Vagina (tissue), 2 donors: Measurements from ENCODE around the gene CASP2. TPM values are rescaled to one million over a fixed set of nuclear protein-coding genes. Genes with fewer than 3 reads are reported as not detected.

Experiments
- DNase-seq, 2 donors: peaks; one replicate each; pipeline ENCODE4 v3.0.0-alpha.2; 2017; ENCODE audit errors: extremely low spot score in 2 of 2
- H3K27ac ChIP-seq: fragments of 200-600 bp; sonication (generic); one replicate; pipeline ENCODE4 v1.5.1; 2019
- H3K27me3 ChIP-seq: fragments of 200-600 bp; sonication (generic); one replicate; pipeline ENCODE4 v1.5.1; 2019
- H3K36me3 ChIP-seq, 2 donors: fragments of 200-600 bp; sonication (generic); one replicate each; pipeline ENCODE4 v1.5.1; 2017 to 2019
- H3K4me1 ChIP-seq: fragments of 200-600 bp; sonication (generic); one replicate; pipeline ENCODE4 v1.5.1; 2019
- H3K4me3 ChIP-seq, 2 donors: fragments of 200-600 bp; sonication (generic); 1 replicate in 1 of 2; 2 replicates in 1 of 2; pipeline ENCODE4 v1.5.1; 2016 to 2019
- H3K9me3 ChIP-seq: fragments of 200-600 bp; sonication (generic); one replicate; pipeline ENCODE4 v1.5.1; 2019
- CTCF ChIP-seq, 3 experiments: fragments of 450-650 bp in 2 of 3; fragments of 200-600 bp in 1 of 3; sonication (generic) in 1 of 3; IDR thresholded peaks; one replicate each; pipeline ENCODE4 v1.5.1; 2017 to 2019; ENCODE audit warnings: antibody characterized with exemption in 3 of 3, mild to moderate bottlenecking in 2 of 3, moderate library complexity in 2 of 3
- POLR2A ChIP-seq, 2 donors: fragments of 450-650 bp; IDR thresholded peaks; one replicate each; pipeline ENCODE4 v1.6.1; 2017; ENCODE audit warnings: antibody characterized with exemption in 2 of 2, mild to moderate bottlenecking in 2 of 2, moderate library complexity in 2 of 2
- POLR2AphosphoS5 ChIP-seq, 2 donors: sonication (generic); formaldehyde crosslinking; IDR thresholded peaks; one replicate each; pipeline ENCODE4 v1.9.0; 2017; ENCODE audit warnings: antibody characterized with exemption in 2 of 2, mild to moderate bottlenecking in 2 of 2, low read depth in 1 of 2; ENCODE audit not compliant: insufficient read depth in 1 of 2
- intact Hi-C: fragments of 100-400 bp; cut with DNase I; formaldehyde crosslinking; loops from one replicate; pipeline ENCODE4 v1.15.1; 2023
- total RNA-seq: library from RNA; depleted of rRNA; stranded (reverse); fragments of >200 nt; gene quantifications from one replicate; pipeline ENCODE4 v1.2.3, GENCODE V29; 2016

The CASP2 gene
- total RNA-seq, 1 donor from 2014 or later = 24.8 TPM

- no peaks in the 10 kb centered on the region for H3K27me3 ChIP-seq
- no peak for DNase-seq
- H3K4me1 ChIP-seq = peaks cover 10% of the 10 kb centered on the region
- no peaks in the 10 kb centered on the region for H3K9me3 ChIP-seq
- no peaks in the 10 kb centered on the region for H3K36me3 ChIP-seq
- H3K27ac ChIP-seq = no peak overlapping the region
- intact Hi-C loops = no loop called here
- no peak for TF ChIP-seq POLR2AphosphoS5 (IDR thresholded peaks at IDR 0.05; ENCODE audit: insufficient read depth in 1 of 2, low read depth in 1 of 2)
- TF ChIP-seq POLR2A (IDR thresholded peaks at IDR 0.05) = no peak
- TF ChIP-seq CTCF (IDR thresholded peaks at IDR 0.05) = no peak
- H3K4me3 ChIP-seq = no peak overlapping the region
These were observed 35.5 kb downstream of the CASP2 start for GRCh38 chr7:143323653-143324052.

GRCh38 chr7:143325240-143325639, 37.1 kb downstream of the CASP2 start:
- Histone ChIP-seq H3K4me3 (no peak overlapping the region), H3K9me3 (no peaks in the 10 kb centered on the region), H3K27ac (no peak overlapping the region), H3K27me3 (no peaks in the 10 kb centered on the region), H3K4me1 (no peaks in the 10 kb centered on the region), H3K36me3 (no peaks in the 10 kb centered on the region)
- DNase-seq = no peak
- intact Hi-C loops = no loop called here
- no peak for TF ChIP-seq POLR2A (IDR thresholded peaks at IDR 0.05)
- no peak for TF ChIP-seq CTCF (IDR thresholded peaks at IDR 0.05)
- TF ChIP-seq POLR2AphosphoS5 (IDR thresholded peaks at IDR 0.05; ENCODE audit: insufficient read depth in 1 of 2, low read depth in 1 of 2) = no peak

- Histone ChIP-seq H3K4me3 (no peak overlapping the region), H3K9me3 (no peaks in the 10 kb centered on the region), H3K4me1 (peaks cover 10% of the 10 kb centered on the region), H3K27me3 (no peaks in the 10 kb centered on the region), H3K27ac (no peak overlapping the region), H3K36me3 (no peaks in the 10 kb centered on the region)
- no peak for DNase-seq
- intact Hi-C loops = no loop called here
- no peak for TF ChIP-seq POLR2A (IDR thresholded peaks at IDR 0.05)
- no peak for TF ChIP-seq POLR2AphosphoS5 (IDR thresholded peaks at IDR 0.05; ENCODE audit: insufficient read depth in 1 of 2, low read depth in 1 of 2)
- TF ChIP-seq CTCF (IDR thresholded peaks at IDR 0.05) = no peak
These were observed 39.8 kb downstream of the CASP2 start for GRCh38 chr7:143327903-143328302.

GRCh38 chr7:143329471-143330170, 41.5 kb downstream of the CASP2 start:
- intact Hi-C loops = no loop called here
- no peaks in the 10 kb centered on the region for H3K27me3 ChIP-seq
- no peak for DNase-seq
- H3K36me3 ChIP-seq = no peaks in the 10 kb centered on the region
- H3K4me3 ChIP-seq = no peak overlapping the region
- H3K9me3 ChIP-seq = no peaks in the 10 kb centered on the region
- H3K27ac ChIP-seq = no peak overlapping the region
- H3K4me1 ChIP-seq = peaks cover 10% of the 10 kb centered on the region
- no peak for TF ChIP-seq CTCF (IDR thresholded peaks at IDR 0.05)
- TF ChIP-seq POLR2A (IDR thresholded peaks at IDR 0.05) = no peak
- TF ChIP-seq POLR2AphosphoS5 (IDR thresholded peaks at IDR 0.05; ENCODE audit: insufficient read depth in 1 of 2, low read depth in 1 of 2) = no peak

GRCh38 chr7:143331179-143331801, 43.1 kb downstream of the CASP2 start:
- no peak for DNase-seq
- intact Hi-C loops = no loop called here
- H3K36me3 ChIP-seq = no peaks in the 10 kb centered on the region
- TF ChIP-seq CTCF (IDR thresholded peaks at IDR 0.05) = no peak
- peak in 1 of 2 donors; percentile 79 for TF ChIP-seq POLR2AphosphoS5 (IDR thresholded peaks at IDR 0.05; ENCODE audit: insufficient read depth in 1 of 2, low read depth in 1 of 2)
- no peak overlapping the region for H3K4me3 ChIP-seq
- H3K27ac ChIP-seq = no peak overlapping the region
- H3K4me1 ChIP-seq = peaks cover 10% of the 10 kb centered on the region
- no peaks in the 10 kb centered on the region for H3K27me3 ChIP-seq
- H3K9me3 ChIP-seq = no peaks in the 10 kb centered on the region
